Keratinocyte (primary cell): ENCODE results near the gene LPIN1.

Experiments
- CTCF ChIP-seq, 3 experiments: IDR thresholded peaks in 1 of 3; conservative IDR thresholded peaks in 1 of 3; optimal IDR thresholded peaks in 1 of 3; 2 replicates in 2 of 3; 3 replicates in 1 of 3; pipeline versions ENCODE3 to v1.5.1; 2011; ENCODE audit warnings: low read length in 3 of 3, mild to moderate bottlenecking in 3 of 3, moderate library complexity in 2 of 3, control low read depth in 1 of 3, inconsistent platforms in 1 of 3; ENCODE audit not compliant: insufficient read depth in 2 of 3; ENCODE audit errors: extremely low read depth in 1 of 3
- EZH2 ChIP-seq: IDR thresholded peaks from one replicate; pipeline ENCODE4 v1.6.1; 2012; ENCODE audit warnings: inconsistent platforms, mild to moderate bottlenecking, low read length, moderate library complexity

GRCh38 chr2:11761259-11761658 is 14.8 kb downstream of the LPIN1 start:
- TF ChIP-seq CTCF (optimal IDR thresholded peaks at IDR 0.05 in 1 of 3, IDR thresholded peaks at IDR 0.05 in 1 of 3, conservative IDR thresholded peaks at IDR 0.05 in 1 of 3; ENCODE audit: extremely low read depth in 1 of 3, insufficient read depth in 2 of 3, low read length in 3 of 3) (no peak), EZH2 (no peak)
